HG02588 (cell line): ENCODE measurements around the gene DLX5.

Experiments
- ATAC-seq: cut with Tn5 transposase; IDR thresholded peaks from one replicate; pipeline ENCODE4 v1.9.1; 2021; ENCODE audit warnings: mild to moderate bottlenecking, moderate library complexity; ENCODE audit not compliant: unreplicated experiment

The DLX5 gene

DNA sequence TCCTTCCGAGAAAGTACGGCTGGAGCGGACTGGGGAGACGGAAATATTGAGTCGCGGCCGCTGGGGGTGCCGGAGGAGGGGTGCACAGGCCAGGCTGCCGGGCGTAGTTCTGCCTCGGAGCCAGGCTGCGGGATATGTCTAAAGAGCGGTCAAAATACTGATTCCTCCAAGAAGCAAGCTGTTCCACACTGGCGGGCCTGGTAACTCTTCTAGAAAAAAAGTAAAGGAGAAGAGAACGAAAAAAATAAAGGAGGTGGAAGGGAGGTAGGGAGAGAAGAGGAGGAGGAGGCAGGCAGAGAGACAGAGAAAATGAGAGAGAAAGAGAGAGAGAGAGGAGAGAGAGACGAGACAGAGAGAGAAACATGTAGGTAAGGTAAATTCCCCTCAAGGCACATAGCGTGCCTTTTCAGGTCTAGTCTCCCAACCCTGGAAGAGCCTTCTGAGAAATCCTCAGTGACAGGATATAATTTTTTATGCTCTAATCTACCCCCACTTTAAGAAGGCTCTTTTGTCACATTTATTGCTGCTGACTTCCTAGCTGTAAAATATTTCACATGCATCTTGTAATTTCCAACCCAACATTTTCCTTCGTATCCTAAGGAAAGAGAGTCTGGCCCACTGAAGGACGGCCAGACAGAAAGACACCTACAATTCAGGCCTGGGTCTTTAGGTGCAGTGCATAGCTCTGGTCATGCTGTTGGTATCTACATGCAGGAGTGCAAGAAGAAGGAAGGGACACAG lies 5.7 kb downstream of the DLX5 start:
- ATAC-seq = no peak

DNA sequence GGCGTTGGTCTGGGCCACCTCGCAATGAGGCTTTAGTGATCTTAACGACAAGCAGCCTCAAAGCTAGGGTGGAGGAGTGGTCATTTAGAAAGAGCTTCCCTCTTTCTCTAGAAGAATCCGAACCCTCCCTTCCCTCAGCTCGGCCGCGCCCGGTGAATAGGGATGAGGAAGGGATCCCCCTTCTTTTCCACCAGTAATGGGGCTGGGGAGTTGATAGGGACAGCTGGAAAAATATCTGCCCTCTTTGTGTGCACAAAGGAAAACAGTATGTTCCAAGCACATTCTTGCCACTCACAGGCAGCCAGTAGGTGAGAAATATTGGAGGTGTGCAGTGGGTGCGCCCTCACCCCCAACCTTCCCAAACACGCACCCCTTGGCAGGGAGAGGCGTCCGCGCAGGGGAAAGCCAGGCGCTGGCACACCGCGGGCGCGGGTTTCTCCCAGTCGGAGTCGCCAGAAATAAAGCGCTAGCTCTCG lies 6.5 kb downstream of the DLX5 start:
- no peak for ATAC-seq

DNA sequence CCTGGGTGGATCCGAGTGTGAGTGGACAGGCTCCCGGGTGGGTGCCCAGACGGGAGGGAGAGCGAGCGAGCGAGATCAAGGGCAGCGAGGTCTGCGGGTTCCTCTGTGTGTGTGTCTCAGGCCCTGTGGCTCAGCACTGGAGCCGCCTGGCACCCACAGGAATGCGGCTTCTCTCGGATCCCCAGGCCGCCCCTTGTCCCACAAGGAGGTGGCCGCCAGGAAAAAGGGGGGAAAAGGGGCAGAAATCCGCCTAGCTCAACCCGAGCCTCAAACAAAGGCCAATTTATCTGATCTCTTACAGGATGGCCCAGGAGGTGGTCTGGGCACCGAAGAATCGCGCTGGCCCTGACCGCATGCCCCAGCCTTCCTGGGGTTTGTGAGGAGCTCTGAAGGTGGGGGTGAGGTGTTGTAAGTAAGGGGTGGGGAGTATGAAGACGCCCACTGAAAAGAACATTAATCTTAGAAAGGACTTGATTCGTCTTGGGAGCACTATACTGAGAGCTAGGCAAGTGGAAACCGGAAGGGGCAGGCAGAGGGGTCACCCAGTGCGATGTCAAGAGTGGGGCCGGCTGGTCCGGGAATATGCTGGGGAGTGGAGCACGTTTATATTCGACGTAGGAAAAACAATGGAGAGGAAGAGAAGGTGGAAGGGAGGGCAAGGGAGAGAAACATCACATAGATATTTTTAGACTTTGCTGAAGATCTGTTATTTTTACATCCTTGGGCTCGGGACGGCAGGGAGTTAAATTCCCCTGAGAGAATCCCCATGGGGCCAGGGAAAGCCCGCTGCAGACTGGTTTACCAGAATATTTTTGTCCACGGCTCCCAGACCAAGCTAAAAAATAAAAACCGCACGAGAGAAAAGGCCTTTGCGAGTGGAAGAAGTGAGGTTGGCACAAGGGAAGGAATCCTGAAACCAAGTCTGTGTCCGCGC lies 7.2 kb downstream of the DLX5 start:
- no peak for ATAC-seq

GRCh38 chr7:97016381-97017191 lies 8.0 kb downstream of the DLX5 start:
- no peak for ATAC-seq

GRCh38 chr7:97015756-97016380 lies 8.8 kb downstream of the DLX5 start:
- no peak for ATAC-seq

GRCh38 chr7:97015279-97015678 lies 9.4 kb downstream of the DLX5 start:
- no peak for ATAC-seq

GRCh38 chr7:97014145-97014750 lies 10.4 kb downstream of the DLX5 start:
- ATAC-seq = no peak

DNA sequence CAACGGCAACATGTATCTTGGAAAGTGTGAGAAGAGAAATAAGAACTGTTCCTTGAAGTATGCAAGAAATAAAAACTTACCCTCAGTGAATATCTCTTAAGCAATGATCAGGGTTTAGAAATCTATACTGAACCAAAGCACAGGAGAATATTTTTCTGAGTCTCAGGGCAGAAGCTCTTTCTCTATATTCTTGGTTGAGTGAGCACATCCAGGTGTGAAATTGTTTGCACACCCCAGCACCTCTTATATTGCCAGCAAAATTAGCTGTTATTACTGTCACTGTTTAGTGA lies 10.8 kb downstream of the DLX5 start:
- no peak for ATAC-seq

DNA sequence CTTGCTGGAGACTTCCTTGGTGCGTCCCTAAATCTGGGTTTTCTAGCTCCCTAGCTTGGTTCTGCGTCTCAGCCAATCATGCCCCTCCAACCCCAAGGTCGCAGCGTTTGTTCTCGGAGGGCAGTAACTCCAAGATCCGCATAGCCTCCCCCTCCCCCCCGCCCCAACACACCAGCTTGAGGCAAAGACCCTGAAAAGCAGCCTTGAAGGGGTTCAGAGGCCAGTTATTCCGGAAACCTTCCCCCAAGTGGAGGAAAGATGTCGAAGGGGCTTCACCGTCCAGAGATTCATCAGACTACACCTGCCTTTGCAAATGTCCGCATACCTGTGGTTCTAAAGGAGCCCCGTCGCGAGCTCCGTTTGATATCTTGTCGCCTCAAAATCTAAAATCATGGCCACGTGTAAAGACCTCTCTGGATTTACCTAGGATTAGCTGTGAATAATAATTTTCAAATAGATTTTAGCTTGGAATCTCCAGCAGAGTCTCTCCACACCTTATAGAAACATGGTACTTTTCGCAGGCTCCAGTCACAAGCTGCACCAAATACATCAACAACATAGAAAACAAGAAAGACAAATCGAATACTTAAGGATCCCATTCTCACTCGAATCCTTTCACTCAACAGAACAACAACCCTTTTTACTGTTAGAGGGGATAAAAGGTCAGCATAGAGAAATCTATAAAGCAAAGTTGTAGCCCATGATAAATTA lies 11.3 kb downstream of the DLX5 start:
- ATAC-seq = no peak

DNA sequence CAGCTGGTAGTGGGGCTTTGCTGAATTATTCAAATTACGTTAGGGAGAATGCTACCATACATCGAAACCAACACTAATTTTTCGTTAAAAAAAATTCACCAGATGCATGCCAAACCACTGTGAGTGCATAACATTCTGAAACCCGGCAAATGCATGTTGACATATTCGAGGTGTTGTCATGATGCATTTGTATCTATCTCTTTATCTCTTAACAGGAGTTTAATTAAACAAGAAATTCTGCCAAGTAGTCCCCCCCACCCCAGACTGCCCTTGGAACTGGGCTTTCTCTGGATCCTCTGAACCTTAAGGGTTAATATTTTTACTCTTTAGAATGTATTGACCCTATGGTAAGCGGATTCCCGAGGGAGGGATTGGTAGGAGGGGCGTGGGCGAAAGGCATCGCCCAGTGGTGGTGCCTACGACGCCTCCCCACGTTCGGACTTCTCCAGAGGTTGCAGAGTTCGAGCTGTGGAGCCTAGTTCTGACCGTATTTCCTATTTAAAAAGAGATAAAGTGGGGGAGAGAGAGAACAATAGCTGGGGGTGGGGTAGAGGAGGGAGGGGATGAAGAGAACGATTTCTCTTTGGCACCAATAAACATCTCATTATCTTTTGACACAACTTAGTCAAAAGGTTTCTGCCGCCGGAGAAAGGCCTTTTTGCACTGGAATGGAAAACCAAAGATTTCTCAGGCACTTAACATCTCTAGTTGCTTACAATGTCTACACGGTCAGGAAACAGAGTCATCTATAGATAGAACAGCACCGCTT lies 12.1 kb downstream of the DLX5 start:
- ATAC-seq = no peak

DNA sequence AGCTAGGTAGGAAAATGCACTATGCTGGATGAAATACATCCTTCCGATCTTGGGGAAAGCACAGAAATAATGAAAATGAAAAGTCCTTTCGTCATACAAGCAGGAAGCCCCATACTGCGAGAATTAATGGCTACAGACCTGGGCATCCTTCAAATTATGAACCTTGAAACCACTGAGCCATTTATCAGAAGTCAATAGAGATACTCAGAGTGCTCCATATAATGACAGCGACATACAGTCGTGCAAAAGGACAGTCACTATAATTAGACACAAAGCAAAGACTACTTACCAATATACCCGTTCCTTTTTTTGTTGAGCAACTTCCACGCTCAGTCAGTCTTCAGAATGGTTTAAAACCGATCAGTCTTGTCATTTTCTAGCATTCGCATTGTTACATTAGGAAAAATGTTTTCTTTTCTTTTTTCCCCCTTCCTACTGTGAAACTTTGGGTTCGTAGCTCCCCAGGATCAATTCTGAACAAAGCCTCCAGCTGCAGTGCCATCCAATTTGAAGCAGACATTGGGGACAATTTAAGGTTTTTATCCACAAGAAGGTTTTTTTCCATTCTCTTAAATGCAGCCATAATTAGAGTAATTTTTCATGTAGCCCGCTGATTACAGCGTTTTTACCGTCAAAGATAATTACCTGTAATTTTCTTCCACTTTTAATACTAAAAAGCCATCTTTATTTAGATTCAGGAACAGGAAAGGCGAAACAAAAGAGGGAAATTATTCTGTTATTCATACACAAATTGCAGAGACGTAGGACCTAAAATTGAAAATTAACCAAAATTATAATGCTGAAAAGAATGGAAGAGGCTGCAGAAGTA lies 12.9 kb downstream of the DLX5 start:
- ATAC-seq = no peak

GRCh38 chr7:97011104-97011503 lies 13.5 kb downstream of the DLX5 start:
- ATAC-seq = no peak

GRCh38 chr7:97009753-97010732 lies 14.6 kb downstream of the DLX5 start:
- no peak for ATAC-seq

- ATAC-seq = no peak
Observed at GRCh38 chr7:97008275-97008917, 16.2 kb downstream of the DLX5 start.

- no peak for ATAC-seq
Observed at GRCh38 chr7:97007583-97007861, 17.1 kb downstream of the DLX5 start.

DNA sequence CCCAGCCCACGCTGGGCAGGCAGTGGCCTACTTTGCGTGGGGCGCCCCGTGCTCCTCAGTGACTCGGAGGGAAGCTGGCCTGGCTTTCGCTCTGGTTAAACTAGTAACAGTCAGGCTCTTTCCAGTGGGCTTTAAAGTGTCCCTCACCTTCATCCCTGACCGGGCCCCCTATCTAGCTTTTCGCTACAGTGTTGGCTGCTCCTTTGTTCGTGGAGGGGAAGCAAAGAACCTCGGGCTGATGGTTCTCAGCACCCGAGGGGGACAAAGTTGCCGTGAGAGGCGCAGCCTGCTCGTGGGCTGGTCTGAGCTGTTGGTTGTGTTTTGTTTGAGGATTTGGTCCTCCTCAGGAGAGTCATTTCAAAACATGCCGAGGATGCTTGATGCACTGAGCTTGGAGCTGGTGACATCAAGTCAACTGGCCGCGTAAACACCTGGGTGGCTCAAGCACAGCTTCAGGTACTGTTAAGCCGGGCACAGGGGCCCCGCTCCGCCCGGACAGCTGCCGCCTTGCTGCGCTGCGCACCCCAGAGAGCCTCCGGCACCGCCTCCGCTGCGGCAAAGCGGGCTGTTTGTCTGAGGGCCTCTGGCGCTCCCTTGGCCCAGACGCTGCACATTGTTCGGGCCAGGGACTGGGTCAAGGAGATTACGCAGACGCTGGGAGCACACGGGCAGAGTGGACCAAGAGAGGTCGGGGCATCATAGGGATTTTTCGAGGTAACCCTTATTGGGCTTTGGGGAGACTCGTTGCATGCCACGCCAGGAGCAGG lies 17.6 kb downstream of the DLX5 start:
- no peak for ATAC-seq
